Ectodermal cell (in vitro differentiated cells): ENCODE data around the gene HRC.
"Not testable (repeated sequence)": the region's sequence is repeated elsewhere in the genome, so short reads cannot be mapped to it uniquely, and the experiment has no call there.

Experiments
- H3K27ac ChIP-seq: 2 replicates; pipeline ENCODE4 v1.7.0; 2013; ENCODE audit warnings: mild to moderate bottlenecking, low read depth, low read length; ENCODE audit not compliant: insufficient read depth, poor library complexity, severe bottlenecking
- H3K27me3 ChIP-seq: 2 replicates; pipeline ENCODE4 v1.7.0; 2013; ENCODE audit warnings: mild to moderate bottlenecking, low read length; ENCODE audit not compliant: insufficient read depth, control insufficient read depth, poor library complexity, severe bottlenecking
- H3K36me3 ChIP-seq: one replicate; pipeline ENCODE4 v1.7.0; 2013; ENCODE audit warnings: low read length; ENCODE audit not compliant: control insufficient read depth, insufficient read depth
- H3K4me1 ChIP-seq: one replicate; pipeline ENCODE4 v1.7.0; 2013; ENCODE audit warnings: low read length; ENCODE audit not compliant: control insufficient read depth, insufficient read depth
- H3K4me3 ChIP-seq: 2 replicates; pipeline ENCODE4 v1.7.0; 2013; ENCODE audit warnings: low read depth, low read length, control low read depth; ENCODE audit not compliant: insufficient read depth
- H3K9me3 ChIP-seq: 2 replicates; pipeline ENCODE4 v1.7.0; 2013; ENCODE audit warnings: mild to moderate bottlenecking, low read length, moderate library complexity; ENCODE audit not compliant: control insufficient read depth
- WGBS, 2 experiments: methylation state at CpG; one replicate each; pipeline ENCODE4 v1.1.7; 2013; ENCODE audit warnings: missing lambda C conversion rate in 2 of 2; 5-methylcytosine and 5-hydroxymethylcytosine counted together

The HRC gene

DNA sequence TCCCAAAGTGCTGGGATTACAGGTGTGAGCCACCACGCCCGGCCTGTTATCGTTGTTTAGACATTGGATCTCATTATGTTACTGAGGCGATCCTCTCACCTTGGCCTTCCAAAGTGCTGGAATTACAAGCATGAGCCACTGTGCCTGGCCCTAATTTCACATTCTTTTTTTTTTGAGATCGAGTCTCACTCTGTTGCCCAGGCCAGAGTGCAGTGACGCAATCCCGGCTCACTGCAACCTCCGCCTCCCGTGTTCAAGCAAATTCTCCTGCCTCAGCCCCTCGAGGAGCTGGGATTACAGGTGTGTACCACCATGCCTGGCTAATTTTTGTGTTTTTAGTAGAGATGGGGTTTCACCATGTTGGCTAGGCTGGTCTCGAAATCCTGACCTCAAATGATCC lies 31.9 kb downstream of the HRC start:
- not testable (repeated sequence) for H3K36me3 ChIP-seq, H3K9me3 ChIP-seq, H3K4me1 ChIP-seq, H3K27ac ChIP-seq, H3K4me3 ChIP-seq
- H3K27me3 ChIP-seq = peaks cover 31% of the 10 kb centered on the region
- WGBS, 2 experiments = 91 to 94% methylated on average over 11 of the region's 11 CpGs

DNA sequence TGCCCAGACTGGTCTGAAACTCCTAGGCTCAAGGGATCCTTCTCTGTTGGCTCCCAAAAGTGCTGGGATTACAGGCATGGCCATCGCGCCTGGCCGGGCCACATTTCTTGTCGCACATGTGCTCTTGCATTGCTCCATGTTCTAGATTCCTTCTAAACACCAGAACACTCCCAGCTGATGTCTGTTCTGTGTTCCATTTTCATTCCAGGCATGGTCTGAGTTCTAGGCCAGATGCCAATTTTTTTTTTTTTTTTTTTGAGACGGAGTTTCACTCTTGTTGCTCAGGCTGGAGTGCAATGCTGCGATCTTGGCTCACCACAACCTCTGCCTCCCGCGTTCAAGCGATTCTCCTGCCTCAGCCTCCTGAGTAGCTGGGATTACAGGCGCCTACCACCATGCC lies 33.4 kb downstream of the HRC start:
- WGBS, 2 experiments = 87 to 93% methylated on average over 10 of the region's 10 CpGs
- not testable (repeated sequence) for H3K27ac ChIP-seq, H3K9me3 ChIP-seq, H3K36me3 ChIP-seq, H3K4me3 ChIP-seq
- Histone ChIP-seq H3K27me3 (peaks cover 31% of the 10 kb centered on the region), H3K4me1 (peaks cover 13% of the 10 kb centered on the region)

DNA sequence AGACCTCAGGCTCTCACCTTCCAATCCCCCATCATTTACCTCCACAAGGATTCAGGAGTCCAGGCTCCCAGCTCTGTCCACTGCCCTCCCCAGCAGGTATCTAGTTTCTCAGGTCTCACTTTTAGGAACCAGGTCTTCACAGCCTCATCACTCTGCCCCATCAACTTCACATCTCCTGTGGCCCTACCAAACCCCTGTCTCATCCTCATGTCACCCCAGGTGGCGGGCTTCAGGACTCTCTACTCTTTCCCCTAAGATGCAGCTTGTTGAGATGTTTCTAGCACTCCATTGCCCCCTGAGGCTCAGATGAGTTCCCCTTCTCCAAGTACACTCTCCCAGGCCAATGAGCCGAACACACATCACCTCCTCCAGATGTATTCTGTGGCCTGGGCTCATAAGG lies 34.3 kb downstream of the HRC start:
- Histone ChIP-seq H3K9me3 (no peaks in the 10 kb centered on the region), H3K27me3 (peaks cover 31% of the 10 kb centered on the region), H3K27ac (no peak overlapping the region), H3K4me1 (peaks cover 13% of the 10 kb centered on the region), H3K4me3 (no peak overlapping the region), H3K36me3 (no peaks in the 10 kb centered on the region)
- 80 to 83% methylated on average over 2 of the region's 2 CpGs for WGBS, 2 experiments

DNA sequence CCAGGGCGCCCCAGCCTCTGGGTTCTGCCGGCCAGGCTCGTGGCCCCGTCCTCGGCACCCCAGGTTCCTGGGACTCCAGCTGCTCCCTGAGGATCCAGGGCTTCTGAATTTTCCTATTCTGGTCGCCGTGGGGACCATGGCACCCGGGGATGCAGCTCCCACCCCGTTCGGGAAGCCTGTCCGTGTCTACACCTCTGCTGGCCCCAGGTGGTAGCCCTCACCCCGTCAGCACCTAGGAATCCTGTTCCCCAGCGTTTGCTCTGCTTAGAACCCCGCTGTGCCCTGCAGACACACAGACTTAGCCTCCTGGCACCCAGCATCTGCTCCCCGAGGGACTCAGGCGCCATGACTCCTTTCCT lies 34.9 kb downstream of the HRC start:
- peaks cover 34% of the 10 kb centered on the region for H3K27me3 ChIP-seq
- no peak overlapping the region for H3K4me3 ChIP-seq
- 25 to 27% methylated on average over 16 of the region's 16 CpGs for WGBS, 2 experiments
- no peak overlapping the region for H3K27ac ChIP-seq
- H3K36me3 ChIP-seq = no peaks in the 10 kb centered on the region
- peaks cover 13% of the 10 kb centered on the region for H3K4me1 ChIP-seq
- H3K9me3 ChIP-seq = no peaks in the 10 kb centered on the region

DNA sequence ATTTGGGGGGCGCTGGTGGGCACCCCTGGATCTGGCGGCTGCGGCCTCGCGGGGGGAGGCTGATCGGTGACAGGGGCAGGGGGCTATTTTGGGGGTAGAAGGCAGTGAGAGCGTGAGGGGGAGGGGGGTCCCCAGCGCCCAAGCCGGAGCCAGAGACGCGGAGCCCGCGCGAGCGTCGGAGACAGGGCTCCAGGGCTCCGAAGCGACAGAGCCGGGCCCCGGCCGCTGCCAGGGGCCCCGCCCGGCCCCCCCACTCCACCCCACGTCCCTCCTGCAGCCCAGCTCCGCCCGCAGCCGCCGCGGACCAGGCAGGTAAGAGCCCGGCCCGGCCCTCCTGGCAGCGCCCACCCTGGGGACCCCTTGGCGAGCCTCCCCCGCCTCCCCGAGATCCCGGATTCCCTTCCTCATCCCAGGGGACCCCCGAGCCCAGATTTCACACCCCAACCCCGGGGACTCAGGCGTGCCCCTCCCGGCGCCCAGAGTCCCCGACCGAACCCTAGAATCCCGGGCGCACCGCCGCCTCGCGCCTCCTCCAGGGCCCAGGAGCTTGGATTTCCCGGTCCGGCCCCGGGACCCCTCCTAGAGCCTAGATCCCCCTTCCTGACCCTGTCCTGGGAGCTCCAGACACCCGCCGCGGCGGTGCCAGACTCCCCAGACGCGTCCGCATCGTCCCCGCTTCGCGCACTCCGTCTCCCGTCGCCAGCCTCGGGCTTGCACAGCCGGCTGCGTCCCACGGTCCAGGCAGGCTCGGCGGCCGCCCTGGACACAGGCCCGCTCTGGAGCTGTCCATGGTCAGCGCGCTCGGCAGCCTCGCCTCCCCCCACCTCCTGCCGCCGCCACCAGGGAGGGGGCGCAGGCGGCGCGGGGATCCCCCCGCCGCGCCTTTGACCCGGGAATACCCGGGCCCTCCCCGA lies 35.5 kb downstream of the HRC start, which contains the start of gene PPFIA3:
TSS of gene PPFIA3 (plus strand) at position 134 of the 914 bp plus-strand sequence. CDS start 8,330 bp downstream, outside the sequence.
- Histone ChIP-seq H3K36me3 (no peaks in the 10 kb centered on the region), H3K4me3 (peak within 1 kb of the TSS; percentile 65), H3K4me1 (peaks cover 11% of the 10 kb centered on the region), H3K9me3 (no peaks in the 10 kb centered on the region), H3K27ac (no peak within 1 kb of the TSS), H3K27me3 (peaks cover 37% of the 10 kb centered on the region)
- 1% methylated on average over 90 of the region's 90 CpGs for WGBS, 2 experiments

DNA sequence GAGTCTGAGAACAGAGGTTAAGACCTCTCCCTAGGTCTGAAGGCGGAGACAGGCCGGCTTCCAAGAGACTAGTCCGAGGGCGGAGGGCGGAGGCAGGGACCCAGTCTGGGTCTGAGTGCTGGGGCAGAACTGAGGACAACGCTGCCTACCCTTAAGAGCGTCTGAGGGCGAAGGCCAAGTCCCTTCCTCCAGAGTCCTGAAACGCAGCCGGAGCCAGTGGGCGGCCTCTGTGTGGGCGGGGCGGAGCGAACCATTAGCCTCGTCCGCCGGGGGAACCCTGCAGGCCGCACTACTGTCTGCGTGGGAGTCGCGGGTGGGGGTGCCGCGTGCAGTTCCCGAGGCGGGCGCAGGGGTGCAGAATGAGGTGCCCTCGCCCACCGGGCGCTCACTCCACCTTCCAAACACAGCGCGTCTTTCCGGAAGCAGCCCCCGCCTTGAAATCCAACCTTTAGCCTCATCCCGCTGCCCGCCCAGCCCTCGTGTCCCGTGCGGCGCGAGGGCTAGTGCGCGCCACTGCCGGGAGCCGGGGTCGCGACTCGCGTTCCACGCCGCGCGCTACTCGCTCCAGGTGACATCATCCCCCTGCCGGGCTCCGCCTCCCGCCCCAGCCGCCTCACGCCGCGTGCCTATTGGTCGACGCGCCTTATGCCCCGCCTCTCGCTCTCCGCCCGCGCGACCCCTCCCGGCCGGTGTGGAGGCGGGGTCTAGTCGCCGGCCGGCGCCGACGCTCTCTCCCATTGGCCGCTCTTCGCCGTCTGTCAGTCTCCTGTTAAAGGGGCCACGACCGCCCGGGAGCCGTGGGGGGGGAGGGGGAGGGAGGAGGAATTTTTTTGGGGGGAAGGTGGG lies 36.4 kb downstream of the HRC start, which contains the start of gene C19orf73:
TSS of gene C19orf73 (minus strand) at position 579 of the 846 bp plus-strand sequence. CDS start at position 458, 121 bp downstream.
- 1% methylated on average over 85 of the region's 85 CpGs for WGBS, 2 experiments
- H3K27me3 ChIP-seq = peaks cover 37% of the 10 kb centered on the region

DNA sequence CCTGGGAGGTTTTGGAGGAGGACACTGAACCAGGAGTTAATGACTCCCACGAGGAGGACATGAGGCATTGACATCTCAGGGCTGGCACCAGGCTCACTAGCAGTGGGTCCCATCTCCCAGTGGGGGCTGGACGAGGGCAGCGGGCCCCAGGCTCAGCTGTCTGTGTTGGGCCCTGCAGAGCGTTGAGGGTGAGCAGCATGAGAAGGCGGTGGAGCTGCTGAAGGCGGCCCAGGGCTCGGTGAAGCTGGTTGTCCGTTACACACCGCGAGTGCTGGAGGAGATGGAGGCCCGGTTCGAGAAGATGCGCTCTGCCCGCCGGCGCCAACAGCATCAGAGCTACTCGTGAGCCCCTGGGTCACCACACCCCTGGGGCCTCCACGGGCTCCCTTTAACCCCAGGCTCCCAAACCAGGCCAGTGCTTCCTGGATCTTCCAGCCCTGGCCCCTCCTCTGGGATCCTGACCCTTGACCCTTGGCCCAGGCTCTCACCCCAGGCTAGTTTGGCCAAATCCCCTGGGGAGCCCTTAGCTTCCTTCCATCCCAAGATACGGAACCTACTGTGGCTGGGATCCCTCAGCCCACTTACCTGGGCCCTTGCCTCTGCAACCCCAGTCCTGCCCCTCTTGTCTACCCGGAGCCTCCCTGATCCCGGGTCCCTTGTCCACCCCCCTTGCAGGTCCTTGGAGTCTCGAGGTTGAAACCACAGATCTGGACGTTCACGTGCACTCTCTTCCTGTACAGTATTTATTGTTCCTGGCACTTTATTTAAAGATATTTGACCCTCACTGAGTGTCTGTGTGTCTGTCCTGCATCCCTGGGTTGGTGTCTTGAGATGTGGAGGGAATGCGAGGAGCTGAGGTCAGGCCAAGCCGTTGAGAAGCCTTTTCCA lies 37.3 kb downstream of the HRC start:
- H3K36me3 ChIP-seq = no peaks in the 10 kb centered on the region
- WGBS, 2 experiments = 87 to 88% methylated on average over 26 of the region's 26 CpGs
- H3K4me1 ChIP-seq = peaks cover 11% of the 10 kb centered on the region
- H3K4me3 ChIP-seq = peak overlapping the region; percentile 65
- no peaks in the 10 kb centered on the region for H3K9me3 ChIP-seq
- H3K27me3 ChIP-seq = peaks cover 37% of the 10 kb centered on the region
- no peak overlapping the region for H3K27ac ChIP-seq

More for the DNA sequence above, 36.4 kb downstream of the HRC start, which contains the start of gene C19orf73:
- Histone ChIP-seq H3K36me3 (no peaks in the 10 kb centered on the region), H3K4me3 (peak within 1 kb of the TSS; percentile 65), H3K9me3 (no peaks in the 10 kb centered on the region), H3K4me1 (peaks cover 11% of the 10 kb centered on the region), H3K27ac (no peak within 1 kb of the TSS)

DNA sequence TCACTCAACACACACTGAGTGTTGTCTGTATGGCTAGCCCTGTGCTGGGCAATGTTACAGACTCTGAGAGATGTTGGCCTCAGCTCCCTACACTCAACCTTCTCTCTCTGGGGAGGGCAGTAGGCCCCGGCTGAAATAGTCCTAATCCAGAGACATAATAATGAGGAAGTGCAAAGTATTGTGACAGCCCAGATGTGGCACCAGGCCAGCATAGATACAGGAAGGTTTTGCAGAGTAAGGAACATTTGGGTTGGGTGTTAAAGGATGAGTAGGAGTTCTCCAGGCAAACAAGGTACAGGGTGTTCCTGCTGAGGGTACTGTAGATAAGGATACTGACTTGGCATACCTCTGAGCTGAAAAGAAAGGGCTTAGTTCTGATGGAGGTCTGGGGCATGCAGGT lies 38.7 kb downstream of the HRC start:
- Histone ChIP-seq H3K27ac (no peak overlapping the region), H3K4me1 (peaks cover 11% of the 10 kb centered on the region), H3K27me3 (peaks cover 30% of the 10 kb centered on the region), H3K4me3 (no peak overlapping the region), H3K36me3 (no peaks in the 10 kb centered on the region), H3K9me3 (no peaks in the 10 kb centered on the region)
- 77 to 100% methylated on average over 1 of the region's 1 CpG for WGBS, 2 experiments

DNA sequence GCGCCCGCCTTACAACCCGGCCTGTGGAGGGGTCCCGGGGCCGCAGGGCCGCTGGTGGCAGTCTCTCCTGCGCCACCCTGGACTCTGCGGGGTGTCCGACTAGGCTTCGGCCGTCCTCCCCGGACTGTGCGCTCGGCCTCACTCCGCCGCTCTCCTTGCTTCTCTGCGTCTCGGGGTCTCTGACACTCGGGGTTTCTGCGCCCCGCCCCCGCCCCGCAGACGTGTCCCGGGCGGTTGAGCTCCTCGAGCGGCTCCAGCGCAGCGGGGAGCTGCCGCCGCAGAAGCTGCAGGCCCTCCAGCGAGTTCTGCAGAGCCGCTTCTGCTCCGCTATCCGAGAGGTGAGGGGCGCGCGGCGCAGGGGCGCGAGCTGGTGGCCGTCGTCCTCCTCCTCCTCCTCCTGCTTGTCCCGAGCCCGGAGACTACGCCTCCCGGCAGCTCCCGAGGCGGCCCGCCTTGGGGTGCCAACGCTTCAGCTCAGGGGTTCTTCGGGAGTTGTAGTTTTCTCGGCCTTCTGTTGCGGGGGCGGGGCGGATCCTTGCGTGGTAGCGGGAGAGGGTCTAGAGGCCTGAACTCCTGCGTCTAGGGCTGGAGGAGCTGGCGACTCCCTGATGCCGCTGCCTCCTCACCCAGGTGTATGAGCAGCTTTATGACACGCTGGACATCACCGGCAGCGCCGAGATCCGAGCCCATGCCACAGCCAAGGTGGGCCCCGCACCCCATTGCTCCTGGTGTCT lies 40.4 kb downstream of the HRC start:
- WGBS, 2 experiments = 7% methylated on average over 68 of the region's 68 CpGs
- H3K27ac ChIP-seq = no peak overlapping the region
- H3K27me3 ChIP-seq = peaks cover 13% of the 10 kb centered on the region
- peak overlapping the region; percentile 62 for H3K4me3 ChIP-seq
- peaks cover 10% of the 10 kb centered on the region for H3K4me1 ChIP-seq
- no peaks in the 10 kb centered on the region for H3K36me3 ChIP-seq
- no peaks in the 10 kb centered on the region for H3K9me3 ChIP-seq
